ENCODE measurements around the gene ARRB2. TPM values are rescaled to one million over a fixed set of nuclear protein-coding genes. Genes with fewer than 3 reads are reported as not detected.

The ARRB2 gene
- total RNA-seq, 1 donor from 2014 or later, result 28.0 TPM

- H3K27ac ChIP-seq, result no peak overlapping the region
- no peak overlapping the region for H3K4me3 ChIP-seq
- no peak for TF ChIP-seq POLR2A (IDR thresholded peaks at IDR 0.05)
- no peak for TF ChIP-seq POLR2AphosphoS5 (IDR thresholded peaks at IDR 0.05; ENCODE audit: insufficient read depth in 1 of 2, low read depth in 1 of 2)
- TF ChIP-seq, protein P1, sequence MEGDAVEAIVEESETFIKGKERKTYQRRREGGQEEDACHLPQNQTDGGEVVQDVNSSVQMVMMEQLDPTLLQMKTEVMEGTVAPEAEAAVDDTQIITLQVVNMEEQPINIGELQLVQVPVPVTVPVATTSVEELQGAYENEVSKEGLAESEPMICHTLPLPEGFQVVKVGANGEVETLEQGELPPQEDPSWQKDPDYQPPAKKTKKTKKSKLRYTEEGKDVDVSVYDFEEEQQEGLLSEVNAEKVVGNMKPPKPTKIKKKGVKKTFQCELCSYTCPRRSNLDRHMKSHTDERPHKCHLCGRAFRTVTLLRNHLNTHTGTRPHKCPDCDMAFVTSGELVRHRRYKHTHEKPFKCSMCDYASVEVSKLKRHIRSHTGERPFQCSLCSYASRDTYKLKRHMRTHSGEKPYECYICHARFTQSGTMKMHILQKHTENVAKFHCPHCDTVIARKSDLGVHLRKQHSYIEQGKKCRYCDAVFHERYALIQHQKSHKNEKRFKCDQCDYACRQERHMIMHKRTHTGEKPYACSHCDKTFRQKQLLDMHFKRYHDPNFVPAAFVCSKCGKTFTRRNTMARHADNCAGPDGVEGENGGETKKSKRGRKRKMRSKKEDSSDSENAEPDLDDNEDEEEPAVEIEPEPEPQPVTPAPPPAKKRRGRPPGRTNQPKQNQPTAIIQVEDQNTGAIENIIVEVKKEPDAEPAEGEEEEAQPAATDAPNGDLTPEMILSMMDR (IDR thresholded peaks at IDR 0.05), result no peak
- no peaks in the 10 kb centered on the region for H3K27me3 ChIP-seq
- intact Hi-C loops (cut with DNase I), result loop anchor here (5.0 to 10.0 kb wide), 2 partner anchors 52 to 154 kb away; partner anchors contain the start of genes GLTPD2 and VMO1
- H3K36me3 ChIP-seq, result peaks cover 0 to 6% of the 10 kb centered on the region in 2 donors
- H3K9me3 ChIP-seq, result no peaks in the 10 kb centered on the region
- H3K4me1 ChIP-seq, result peaks cover 15% of the 10 kb centered on the region
- DNase-seq (ENCODE audit: extremely low spot score in 2 of 2), result no peak
Measured at GRCh38 chr17:4733073-4733531, 22.7 kb downstream of the ARRB2 start.

DNA sequence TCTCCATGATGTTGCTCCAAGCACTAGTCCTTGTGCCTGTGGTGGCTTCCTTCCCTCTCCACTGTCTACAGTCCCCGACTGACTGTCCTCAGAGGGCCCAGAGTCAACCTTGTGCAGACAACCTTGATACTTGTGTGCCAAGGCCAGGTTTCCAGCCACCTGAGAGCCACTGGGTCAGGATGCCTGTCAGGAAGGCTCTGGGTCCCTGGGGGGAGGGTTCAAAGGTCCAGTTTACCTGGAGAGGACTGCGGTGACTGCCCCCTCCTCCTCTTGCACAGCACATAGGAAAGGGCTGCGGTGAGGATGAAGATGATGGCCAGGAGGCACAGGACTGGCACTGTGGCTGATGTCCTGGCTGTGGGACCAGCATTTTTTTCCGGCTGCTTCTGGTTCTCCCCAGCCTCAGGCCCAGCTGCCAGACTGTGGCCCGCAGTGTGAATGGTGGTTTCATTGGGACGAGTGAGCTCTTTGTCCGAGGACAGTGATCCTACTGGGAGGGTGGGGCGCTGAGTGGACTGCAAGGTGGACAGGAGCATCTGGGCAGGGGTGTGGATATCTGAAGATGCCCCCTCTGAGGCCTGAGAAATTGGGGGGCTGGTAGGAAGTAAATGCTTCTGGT, 24.5 kb downstream of the ARRB2 start:
- TF ChIP-seq POLR2AphosphoS5 (IDR thresholded peaks at IDR 0.05; ENCODE audit: insufficient read depth in 1 of 2, low read depth in 1 of 2), result no peak
- TF ChIP-seq, protein P1 (IDR thresholded peaks at IDR 0.05), result no peak
- no peak for TF ChIP-seq POLR2A (IDR thresholded peaks at IDR 0.05)
- peak in 1 of 2 donors; percentile 84 for DNase-seq (ENCODE audit: extremely low spot score in 2 of 2)
- intact Hi-C loops (cut with DNase I), result loop anchor here (5.0 to 10.0 kb wide), 2 partner anchors 50 to 152 kb away; partner anchors contain the start of genes GLTPD2 and VMO1
- H3K27me3 ChIP-seq, result no peaks in the 10 kb centered on the region
- H3K36me3 ChIP-seq, result peaks cover 0 to 6% of the 10 kb centered on the region in 2 donors
- H3K4me1 ChIP-seq, result peaks cover 29% of the 10 kb centered on the region
- H3K9me3 ChIP-seq, result no peaks in the 10 kb centered on the region
- no peak overlapping the region for H3K4me3 ChIP-seq
- no peak overlapping the region for H3K27ac ChIP-seq

DNA sequence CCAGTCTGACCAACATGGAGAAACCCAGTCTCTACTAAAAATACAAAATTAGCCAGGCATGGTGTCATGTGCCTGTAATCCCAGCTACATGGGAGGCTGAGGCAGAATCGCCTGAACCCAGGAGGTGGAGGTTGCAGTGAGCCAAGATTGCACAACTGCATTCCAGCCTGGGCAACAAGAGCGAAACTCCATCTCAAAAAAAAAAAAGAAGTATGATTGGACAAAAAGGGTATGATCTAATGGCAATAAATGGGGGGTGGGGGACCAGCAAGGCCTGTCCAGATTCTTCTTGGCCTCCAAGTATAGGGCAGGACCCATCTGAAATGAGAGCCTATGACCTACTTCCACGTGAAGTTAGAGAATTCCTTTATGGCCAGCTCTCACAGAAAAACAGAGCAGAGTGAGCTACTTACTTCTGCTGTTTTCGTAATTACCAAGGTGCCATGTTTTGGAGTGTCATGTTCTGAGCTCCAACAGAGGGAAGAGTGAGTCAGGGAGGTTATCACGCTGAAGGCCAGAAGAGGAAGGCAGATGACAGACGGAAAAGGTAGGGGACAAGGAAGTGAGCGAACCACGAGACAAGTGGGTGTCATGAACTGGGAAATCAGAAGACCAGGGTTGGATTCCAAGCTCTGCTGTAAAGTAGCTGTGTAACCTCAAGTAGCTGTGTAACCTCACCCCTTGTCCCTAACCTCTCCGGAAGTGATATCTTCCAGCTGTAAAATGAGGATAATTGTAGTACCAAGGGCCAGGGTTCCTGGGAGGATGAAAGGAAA, 25.6 kb downstream of the ARRB2 start:
- TF ChIP-seq, protein P1 (IDR thresholded peaks at IDR 0.05), result no peak
- TF ChIP-seq POLR2A (IDR thresholded peaks at IDR 0.05), result no peak
- Histone ChIP-seq H3K36me3 (peaks cover 0 to 6% of the 10 kb centered on the region in 2 donors), H3K4me1 (peaks cover 32% of the 10 kb centered on the region), H3K27ac (no peak overlapping the region), H3K27me3 (no peaks in the 10 kb centered on the region), H3K9me3 (no peaks in the 10 kb centered on the region), H3K4me3 (no peak overlapping the region)
- DNase-seq (ENCODE audit: extremely low spot score in 2 of 2), result no peak
- intact Hi-C loops (cut with DNase I), result loop anchor here (10.0 kb wide), 1 partner anchor 49 kb away; the partner anchor contains the start of genes GLTPD2 and VMO1

GRCh38 chr17:4738136-4739121, 28.0 kb downstream of the ARRB2 start:
- H3K4me3 ChIP-seq, result peak overlapping the region; percentile 62 to 65
- H3K9me3 ChIP-seq, result no peaks in the 10 kb centered on the region
- intact Hi-C loops (cut with DNase I), result loop anchor here (10.0 kb wide), 1 partner anchor 46 kb away; the partner anchor contains the start of genes GLTPD2 and VMO1
- H3K4me1 ChIP-seq, result peaks cover 18% of the 10 kb centered on the region
- no peaks in the 10 kb centered on the region for H3K36me3 ChIP-seq
- no peaks in the 10 kb centered on the region for H3K27me3 ChIP-seq
- DNase-seq (ENCODE audit: extremely low spot score in 2 of 2), result no peak
- H3K27ac ChIP-seq, result peak overlapping the region; percentile 34
- TF ChIP-seq POLR2A (IDR thresholded peaks at IDR 0.05) (no peak), POLR2AphosphoS5 (IDR thresholded peaks at IDR 0.05; ENCODE audit: insufficient read depth in 1 of 2, low read depth in 1 of 2) (no peak)
- TF ChIP-seq, protein P1 (IDR thresholded peaks at IDR 0.05), result no peak

Data from vagina (tissue), 2 donors.